ENCODE results near the gene CCR7.

DNA sequence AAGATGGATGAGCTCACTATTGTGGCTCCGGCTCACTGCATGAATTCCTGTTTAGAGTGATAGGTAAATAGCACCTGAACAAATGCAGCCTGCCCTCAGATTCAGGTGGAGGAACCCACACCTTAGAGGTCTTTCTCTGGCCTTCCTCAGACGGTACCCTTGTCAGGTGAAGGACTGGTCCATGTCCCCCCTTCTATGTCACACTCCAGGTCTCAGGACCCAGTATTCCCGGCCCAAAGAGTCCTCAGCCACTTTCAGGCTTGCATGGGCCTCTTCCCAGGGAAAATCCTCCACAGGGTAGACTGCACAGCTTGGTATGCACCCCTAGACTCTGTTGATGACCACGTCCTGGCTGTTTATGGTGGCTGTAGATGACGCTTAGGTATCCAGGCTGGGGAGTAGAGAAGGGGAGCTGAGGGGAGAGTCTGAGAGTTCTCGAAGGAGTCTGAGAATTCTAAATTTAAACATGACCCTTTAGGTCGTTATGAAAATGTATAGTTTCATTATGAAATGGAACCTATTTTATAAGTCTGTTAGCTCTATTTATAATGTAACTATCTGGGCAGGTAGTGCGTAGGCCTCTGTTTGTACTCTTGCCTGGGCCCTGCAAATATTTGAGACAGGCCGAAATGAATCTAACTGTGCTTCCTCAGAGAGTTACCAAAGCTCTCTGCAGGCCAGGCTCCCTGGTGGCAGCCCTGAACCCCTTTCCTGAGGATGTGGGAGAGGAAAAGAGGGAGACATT, 32.5 kb upstream of the CCR7 start:
- TF ChIP-seq POLR2A (IDR thresholded peaks at IDR 0.05), result no peak
- TF ChIP-seq, protein P1, sequence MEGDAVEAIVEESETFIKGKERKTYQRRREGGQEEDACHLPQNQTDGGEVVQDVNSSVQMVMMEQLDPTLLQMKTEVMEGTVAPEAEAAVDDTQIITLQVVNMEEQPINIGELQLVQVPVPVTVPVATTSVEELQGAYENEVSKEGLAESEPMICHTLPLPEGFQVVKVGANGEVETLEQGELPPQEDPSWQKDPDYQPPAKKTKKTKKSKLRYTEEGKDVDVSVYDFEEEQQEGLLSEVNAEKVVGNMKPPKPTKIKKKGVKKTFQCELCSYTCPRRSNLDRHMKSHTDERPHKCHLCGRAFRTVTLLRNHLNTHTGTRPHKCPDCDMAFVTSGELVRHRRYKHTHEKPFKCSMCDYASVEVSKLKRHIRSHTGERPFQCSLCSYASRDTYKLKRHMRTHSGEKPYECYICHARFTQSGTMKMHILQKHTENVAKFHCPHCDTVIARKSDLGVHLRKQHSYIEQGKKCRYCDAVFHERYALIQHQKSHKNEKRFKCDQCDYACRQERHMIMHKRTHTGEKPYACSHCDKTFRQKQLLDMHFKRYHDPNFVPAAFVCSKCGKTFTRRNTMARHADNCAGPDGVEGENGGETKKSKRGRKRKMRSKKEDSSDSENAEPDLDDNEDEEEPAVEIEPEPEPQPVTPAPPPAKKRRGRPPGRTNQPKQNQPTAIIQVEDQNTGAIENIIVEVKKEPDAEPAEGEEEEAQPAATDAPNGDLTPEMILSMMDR (IDR thresholded peaks at IDR 0.05 in 8 of 11, conservative IDR thresholded peaks at IDR 0.05 in 3 of 11), result no peak

Measured in spleen (tissue), 7 donors.